HG02798 (cell line): Measurements from ENCODE around the gene PALMD.

ENCODE experiments used
- ATAC-seq: cut with Tn5 transposase; IDR thresholded peaks from one replicate; pipeline ENCODE4 v1.9.1; 2021; ENCODE audit warnings: mild to moderate bottlenecking; ENCODE audit not compliant: unreplicated experiment, poor library complexity

Gene PALMD

GRCh38 chr1:99657213-99658030 lies 11.5 kb downstream of the PALMD start:
- no peak for ATAC-seq

- ATAC-seq, result no peak
Observed at GRCh38 chr1:99658031-99658290, 12.0 kb downstream of the PALMD start.

DNA sequence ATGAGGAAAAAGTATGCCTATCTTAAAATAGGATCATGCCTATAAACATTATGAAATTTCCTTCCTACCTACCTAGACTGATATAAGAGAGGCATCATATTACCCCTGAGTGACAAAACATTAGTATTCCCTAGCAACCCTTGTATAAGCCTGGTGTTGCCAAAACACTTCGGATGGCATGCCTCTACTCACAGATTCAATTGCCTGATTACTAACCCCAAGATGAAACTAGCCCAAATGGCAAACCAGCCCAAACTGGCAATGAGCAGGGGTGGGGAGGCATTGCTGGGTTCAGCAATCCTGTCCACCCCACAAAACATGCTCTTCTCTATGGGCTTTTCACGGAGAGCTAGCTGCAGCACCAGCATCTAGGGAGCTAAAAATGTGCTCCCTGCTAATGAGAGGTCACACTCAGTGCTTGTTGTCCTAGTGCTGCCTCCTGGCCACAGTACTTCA lies 13.9 kb downstream of the PALMD start:
- no peak for ATAC-seq

- ATAC-seq, result no peak
Observed at GRCh38 chr1:99660496-99660895, 14.6 kb downstream of the PALMD start.

- no peak for ATAC-seq
Observed at GRCh38 chr1:99661780-99662179, 15.9 kb downstream of the PALMD start.

DNA sequence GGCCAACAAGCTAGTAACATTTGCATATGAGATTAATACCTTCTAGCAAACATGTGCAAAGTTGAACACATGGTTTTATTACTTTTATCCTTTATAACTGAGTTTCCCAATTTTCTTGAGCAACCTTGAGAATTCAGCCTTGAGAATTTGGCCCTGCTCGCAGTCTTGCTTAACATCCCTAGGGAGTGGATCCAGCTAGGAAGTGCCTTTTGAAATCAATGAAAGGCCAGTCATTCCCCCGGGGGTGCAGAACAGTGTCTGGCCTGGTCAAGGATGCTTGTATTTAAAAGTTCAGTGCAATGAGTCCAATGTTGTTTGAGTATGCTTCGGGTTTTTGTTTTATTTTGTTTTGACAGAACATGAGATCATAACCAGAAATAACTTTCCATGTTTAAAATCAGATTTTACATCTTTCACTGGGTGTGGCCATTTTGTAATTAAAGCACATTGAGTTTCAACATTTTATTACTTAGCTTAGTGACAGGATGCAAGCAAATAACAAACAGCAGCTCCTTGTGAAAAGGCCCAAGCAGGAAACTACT lies 16.7 kb downstream of the PALMD start:
- ATAC-seq, result no peak

DNA sequence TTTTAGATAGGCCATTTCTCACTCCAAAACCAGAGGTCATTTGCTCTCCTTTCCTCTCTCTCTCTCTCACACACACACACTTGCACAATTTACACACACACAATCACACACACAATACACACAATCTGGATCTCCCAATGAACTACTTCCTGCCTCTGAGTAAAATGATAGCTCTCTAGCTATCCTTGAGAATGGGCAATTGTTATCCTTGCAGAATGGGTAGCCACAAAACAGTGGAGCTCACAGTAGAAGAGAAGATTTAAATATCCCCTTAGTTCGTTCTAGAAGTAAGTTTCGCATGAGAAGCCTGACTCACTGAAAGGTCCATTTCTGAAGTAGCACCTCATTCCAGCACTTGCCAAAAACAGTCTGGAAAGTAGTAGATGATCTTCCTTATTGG lies 17.6 kb downstream of the PALMD start:
- ATAC-seq, result no peak

DNA sequence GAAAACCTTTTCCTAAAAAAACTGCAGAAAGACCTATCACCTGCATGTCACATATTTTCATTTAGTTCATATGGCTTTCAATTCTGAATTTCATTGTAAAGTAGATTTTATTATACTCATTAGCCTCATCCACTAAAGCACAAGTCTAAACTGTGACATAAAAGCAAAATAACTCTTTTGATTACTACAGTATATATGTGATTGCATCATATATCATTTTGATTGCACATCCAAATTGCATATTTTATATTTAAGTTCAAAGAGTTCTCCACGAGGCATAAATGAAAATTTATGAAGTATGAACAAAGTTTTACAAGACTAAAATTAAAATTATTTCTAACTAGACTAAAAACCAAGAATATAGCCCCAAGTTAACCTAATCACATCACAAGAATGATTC lies 19.3 kb downstream of the PALMD start:
- no peak for ATAC-seq

DNA sequence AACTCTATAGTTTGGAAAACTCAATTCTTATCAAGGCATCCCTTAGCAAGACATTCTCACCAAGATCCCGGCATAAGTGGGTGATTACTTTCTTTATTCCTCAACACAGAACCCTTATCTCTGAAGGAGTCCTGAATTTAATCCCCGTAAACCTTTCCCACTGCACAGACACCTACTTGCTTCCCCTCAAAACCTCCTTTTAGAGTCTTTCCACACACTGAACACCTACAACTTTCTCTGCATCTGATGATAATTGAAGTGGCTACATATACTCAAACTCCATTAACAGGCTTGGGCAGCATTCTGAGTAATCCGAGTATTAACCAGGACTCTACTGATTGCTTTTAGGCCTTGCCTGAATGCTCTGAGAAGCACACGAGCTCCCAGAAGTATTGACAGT lies 23.5 kb downstream of the PALMD start:
- ATAC-seq, result no peak

DNA sequence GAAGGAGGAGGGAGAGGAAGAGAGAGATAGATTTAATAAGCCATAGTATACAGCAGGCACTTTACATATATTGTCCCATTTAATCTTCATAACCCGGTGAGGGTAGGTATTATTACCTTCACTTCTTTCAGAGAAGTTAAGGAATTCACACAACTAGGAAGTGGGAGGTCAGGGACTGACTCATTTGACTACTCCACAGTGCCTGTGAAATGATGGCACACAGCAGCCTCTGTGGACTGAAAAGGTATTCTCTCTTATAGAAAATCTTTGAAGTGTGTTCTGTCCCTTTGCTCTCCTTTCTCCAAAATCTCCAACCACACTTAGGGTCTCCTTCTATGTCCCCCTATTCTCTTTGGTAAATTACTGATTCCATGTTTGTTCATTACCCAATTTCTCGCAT lies 23.9 kb downstream of the PALMD start:
- ATAC-seq, result no peak

DNA sequence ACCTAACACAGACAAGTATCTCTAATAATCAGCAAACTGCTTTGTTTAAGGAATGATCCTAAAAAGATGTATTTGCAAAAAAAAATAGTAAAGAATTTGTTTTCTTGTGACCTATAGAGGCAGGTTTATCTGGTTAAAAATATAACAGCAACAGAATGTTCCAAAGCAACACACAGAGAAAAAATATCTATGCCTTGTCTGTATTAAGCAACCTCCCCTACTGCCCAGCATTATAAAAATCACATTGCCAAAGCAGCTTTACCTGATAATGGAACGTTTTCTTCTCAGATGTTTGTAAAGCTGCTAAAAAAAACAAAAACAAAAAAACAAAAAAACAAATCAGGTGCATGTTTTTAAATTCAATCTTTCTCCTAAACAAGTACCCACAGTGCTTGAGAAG lies 24.7 kb downstream of the PALMD start:
- no peak for ATAC-seq

DNA sequence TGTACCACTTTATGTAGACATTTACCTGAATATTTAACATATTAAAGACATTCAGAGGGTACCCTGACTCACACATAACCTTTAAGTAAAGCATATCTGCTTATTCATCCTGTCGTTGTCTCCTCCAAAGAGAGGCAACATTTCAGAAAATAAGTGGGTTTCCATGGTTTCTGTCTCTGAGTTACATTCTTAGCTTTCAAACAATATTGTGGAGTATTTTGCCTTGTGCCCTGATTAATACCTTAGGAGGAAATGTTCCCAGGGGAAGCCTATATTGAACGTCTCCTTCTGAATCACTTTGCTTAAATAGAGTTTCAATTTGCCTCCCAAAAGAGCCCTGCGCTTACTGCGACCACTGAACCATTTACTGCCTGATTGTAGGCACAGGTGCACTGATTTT lies 26.1 kb downstream of the PALMD start:
- no peak for ATAC-seq

GRCh38 chr1:99672530-99673213 lies 26.8 kb downstream of the PALMD start:
- ATAC-seq, result no peak

- ATAC-seq, result no peak
Observed at GRCh38 chr1:99673315-99673714, 27.4 kb downstream of the PALMD start.

DNA sequence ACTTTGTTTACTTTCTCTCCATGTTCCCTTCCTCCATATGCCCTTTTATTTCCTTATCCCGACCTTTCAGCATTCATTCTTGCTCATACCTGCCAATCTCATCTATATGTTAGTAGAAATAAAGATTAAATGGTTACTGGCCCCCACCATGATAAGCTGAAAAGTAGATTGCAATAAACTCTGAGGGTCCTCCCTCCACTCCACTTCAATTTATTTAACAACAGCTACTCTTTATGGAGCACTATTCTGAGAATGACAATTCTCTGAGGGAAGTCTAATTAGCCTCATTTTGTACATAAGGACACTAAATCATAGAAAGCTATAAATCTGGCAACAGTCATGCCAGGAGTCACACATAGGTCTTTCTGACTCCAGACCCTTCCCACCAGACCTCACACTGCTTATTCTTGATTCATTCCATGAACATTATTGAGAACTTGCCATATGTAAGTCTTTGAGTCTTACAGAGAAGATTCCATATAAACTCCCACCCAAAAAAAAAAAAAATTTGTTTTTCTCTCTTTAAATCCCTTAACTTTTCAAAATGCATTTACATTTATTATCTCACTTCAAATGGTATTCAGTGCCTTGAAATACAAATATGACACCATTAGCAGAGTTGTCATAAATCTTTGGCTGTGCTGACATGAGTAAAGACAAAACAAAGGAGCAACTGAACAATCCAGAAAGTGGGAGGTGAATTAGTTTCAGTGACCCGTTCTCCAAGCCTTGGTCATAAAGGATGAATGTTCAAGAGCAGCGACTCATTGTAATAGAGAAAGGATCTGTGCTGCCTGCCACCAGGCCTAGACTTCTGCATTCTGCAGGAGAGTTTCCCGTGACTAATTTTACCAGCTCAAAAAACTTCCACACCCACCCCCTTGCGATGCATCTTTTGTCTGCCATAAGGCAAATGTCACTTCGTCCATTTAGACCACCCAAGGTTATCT lies 28.5 kb downstream of the PALMD start:
- no peak for ATAC-seq

- no peak for ATAC-seq
Observed at GRCh38 chr1:99675292-99675691, 29.4 kb downstream of the PALMD start.

- ATAC-seq, result no peak
Observed at GRCh38 chr1:99675994-99676393, 30.1 kb downstream of the PALMD start.

- ATAC-seq, result no peak
Observed at GRCh38 chr1:99676876-99677275, 31.0 kb downstream of the PALMD start.

- no peak for ATAC-seq
Observed at GRCh38 chr1:99677416-99677815, 31.5 kb downstream of the PALMD start.

- no peak for ATAC-seq
Observed at GRCh38 chr1:99680270-99680669, 34.4 kb downstream of the PALMD start.

DNA sequence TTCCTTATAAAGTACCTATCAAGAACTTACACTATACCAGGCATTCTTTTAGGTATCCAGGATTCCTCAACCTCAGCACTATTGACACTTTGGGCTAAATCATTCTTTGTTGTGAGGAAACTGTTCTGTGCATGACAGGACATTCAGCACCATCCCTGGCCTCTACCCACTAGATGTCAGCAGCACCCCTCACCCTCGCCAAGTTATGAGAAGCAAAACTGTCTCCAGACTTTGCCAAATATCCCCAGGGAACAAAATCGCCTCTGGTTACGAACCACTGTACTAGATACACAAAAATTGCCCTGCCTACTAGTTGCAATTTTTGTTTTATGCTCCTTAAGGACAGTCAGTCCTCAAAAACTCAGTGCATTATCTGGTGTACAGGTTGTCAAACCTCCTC lies 35.7 kb downstream of the PALMD start:
- no peak for ATAC-seq
